GM21390 (cell line): ENCODE measurements around the gene RGS1.

Source experiments
- ATAC-seq: cut with Tn5 transposase; IDR thresholded peaks from one replicate; pipeline ENCODE4 v1.9.1; 2021; ENCODE audit not compliant: unreplicated experiment

Gene RGS1

GRCh38 chr1:192575499-192576189 lies at the start of gene RGS1:
TSS of gene RGS1 (plus strand) at chr1:192575773. CDS start at chr1:192575793, 20 bp downstream.
- peak; percentile 78 for ATAC-seq

DNA sequence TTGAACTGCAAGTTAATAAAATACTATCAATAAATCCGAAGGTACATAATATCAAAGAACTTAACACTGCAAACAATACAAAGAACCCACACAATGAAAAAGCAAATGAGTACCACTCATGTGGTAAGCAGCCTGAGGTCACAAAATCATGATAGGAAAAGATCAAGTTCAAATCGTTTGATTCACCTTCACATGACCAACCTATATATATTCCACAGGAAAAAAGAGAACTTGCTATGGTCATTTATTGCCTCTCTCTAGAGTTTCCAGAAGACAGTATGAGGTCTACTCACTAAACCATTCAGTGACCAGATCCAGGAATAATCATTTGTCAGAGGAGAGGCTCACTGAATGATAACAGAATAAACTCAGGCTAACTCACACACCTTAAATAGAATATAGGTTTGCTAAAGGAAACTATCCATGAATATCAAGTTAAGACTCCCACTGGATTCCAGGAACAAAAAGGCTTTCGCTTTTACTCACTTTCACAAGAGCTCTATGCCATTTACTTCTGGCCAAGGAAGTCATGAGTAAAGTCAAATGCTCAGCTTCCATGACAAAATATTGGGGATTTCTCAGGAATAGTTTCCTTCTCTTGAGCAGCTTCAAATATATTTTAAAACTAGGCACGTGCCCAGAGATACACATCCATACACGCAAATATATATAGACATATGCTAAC lies 48.3 kb upstream of the RGS1 start:
- ATAC-seq: no peak

DNA sequence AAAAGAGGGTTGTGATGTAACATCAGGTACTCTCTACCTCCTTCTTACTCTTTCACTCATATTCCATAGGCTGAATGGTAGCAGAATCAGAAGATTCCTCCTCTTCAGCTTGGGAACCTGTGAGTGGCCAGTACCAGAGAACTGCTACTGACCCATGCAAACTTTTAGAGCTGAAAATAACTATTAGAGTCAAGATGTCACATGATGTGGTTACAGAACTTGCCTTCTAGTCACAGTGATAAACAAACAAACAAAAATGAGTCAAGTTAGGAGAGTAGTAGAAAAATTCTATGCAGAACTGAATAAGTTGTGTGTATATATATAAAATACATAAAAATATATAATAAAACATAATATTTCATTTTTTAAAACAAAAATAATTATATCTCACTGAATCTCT lies 47.6 kb upstream of the RGS1 start:
- ATAC-seq: no peak

DNA sequence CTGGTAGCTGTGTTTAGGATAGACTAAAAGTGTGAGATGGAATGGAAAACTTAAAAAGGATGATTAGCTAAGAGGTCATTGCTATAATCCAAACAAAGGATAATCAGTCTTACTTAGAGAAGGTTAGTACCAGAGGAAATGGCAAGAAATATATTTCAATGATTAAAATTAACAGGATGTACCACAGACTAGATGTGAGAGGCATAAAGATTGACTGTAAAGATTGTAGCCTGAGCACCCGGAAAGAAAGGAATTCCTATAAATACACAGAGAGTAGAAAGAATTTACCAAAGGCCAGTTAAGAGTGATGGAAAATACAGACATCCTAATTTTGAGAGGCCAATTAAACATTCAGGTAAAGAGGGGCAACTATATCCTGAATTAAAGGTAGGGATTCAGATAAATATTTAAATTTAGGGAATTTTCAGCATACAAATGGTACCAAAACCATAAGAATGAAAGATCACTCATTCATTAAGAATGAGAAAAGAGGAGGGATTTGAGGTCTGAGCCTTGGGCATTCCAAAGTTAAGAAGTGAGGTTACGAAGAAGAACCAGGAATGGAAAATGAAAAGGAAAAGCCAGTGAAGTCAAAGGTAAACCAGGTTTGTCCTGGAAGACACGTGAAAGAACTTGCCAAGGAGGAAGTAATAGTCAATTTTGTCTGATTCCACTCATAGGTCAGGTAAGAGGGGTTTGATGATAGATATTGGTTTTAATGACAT lies 46.4 kb upstream of the RGS1 start:
- no peak for ATAC-seq

DNA sequence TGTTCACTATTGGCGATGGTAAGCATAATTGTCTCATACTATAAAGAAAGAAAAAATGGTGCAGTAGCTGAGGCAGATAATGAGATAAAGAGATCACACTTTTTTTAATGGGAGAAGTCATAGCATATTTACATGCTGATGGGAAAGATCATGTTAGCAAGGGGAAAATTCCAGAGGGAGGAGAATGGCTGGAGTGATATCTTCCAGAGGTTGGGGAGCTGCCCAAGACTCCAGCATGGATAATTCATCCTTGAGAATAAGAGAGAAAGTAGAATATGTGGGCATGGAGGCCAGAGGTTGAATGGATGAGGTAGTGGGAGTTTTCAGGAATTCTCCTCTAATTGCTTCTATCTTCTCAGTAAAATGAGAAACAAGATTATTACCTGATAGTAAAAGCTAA lies 45.8 kb upstream of the RGS1 start:
- ATAC-seq: no peak

DNA sequence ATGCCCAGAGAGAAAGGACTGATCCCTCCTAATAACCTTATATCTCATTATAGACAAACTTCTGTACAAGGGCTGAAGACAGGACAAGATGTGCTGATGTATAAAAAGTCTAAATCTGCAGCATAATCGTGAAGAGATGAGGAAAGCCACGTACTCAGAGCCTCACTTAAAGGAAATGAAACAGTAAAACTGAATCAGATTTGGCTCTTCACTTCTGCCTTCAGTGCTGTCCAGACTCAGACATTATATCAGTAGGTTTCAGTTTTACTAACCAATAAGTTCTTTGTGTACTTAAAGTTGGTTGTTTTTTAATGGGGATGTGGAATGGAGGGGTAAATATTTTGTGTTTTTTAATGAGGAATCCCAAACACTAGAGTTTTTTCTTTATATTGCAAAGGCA lies 45.3 kb upstream of the RGS1 start:
- ATAC-seq: peak; percentile 98

- peak; percentile 53 for ATAC-seq
Measured at GRCh38 chr1:192531037-192531703, 44.4 kb upstream of the RGS1 start.

GRCh38 chr1:192534666-192535065 lies 40.9 kb upstream of the RGS1 start:
- ATAC-seq: no peak

DNA sequence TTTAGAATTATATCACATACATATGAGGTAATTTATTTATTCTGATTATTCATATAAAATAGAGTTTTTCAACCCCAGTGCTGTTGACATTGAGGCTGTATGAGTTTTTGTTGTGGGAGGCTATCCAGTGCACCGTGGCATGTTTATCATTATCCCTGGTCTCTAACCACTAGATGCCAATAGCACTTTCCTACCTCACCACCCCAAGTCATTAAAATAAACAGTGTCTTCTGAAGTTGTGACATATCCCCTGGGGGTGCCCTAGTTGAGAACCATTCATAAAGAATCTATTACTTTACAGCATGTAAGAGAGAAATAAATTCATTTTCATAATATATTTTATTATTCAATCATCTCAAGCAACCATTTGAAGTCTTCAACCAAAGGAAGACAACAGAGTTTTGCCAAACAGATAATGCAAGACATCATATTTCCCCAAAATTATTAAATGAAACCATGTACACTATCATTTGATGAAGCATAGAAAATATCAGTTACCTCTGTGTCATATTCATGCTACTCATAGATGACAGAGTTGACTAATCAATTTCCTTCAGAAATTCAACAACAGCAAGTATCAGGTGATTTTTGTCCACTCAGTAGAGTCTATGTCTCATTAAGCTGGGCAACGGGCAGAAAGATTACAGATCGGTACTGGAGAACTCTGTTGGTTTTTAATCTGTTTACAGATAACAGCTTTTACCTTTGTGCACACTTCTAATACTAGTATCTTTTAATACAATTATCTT lies 39.5 kb upstream of the RGS1 start:
- no peak for ATAC-seq

DNA sequence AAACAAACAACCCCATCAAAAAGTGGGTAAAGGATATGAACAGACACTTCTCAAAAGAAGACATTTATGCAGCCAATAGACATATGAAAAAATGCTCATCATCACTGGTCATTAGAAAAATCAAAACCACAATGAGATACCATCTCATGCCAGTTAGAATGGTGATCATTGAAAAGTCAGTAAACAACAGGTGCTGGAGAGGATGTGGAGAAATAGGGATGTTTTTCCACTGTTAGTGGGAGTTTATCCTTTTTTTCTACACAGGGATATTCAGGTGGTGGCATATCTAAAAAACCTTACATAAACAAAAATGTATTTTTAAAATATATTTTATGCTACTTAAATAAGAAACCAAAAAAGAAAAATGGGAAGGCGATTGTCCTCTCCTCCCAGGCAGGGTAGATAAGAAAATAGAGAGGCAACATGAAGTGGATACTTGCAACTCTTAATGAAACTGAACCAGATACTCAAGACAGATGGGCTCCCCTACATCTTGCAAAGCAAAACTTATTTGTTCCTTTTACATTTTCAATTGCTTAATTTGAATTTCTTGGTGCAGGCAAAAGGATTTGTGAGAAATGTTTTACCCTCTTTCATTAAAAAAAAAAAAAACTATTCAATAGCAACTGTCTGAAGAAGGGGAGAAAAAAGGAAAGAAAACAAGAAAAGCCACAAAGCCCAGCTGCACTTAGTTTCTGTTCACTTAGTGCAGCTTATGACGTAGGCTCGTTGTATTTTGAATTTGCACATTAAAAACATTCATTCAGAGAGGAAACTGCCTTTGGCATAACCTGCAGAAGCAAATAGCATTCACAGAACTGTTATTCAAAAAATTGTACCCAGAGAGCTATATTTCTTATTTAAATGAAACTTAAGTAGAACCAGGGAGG lies 36.9 kb upstream of the RGS1 start:
- peak; percentile 86 for ATAC-seq

GRCh38 chr1:192539297-192540092 lies 36.1 kb upstream of the RGS1 start:
- ATAC-seq: no peak

DNA sequence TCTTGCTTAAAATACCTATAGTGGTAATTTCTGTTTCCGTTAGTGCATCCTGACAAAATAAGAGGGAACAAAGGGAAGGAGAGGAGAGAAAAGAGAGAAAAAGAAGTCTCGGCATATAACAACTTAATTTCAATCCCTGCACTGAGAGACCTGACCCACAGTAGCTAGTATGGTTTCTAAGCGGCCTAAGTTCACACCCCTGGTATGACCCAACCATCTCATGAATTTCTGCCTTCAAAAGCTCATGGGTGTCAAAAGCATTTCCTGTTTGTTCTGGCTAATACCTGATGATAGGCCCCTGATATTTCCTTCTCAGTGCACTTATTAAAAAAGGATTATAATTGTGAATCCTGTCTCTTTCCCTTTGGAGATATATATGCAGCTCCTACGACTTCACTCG lies 32.1 kb upstream of the RGS1 start:
- no peak for ATAC-seq

DNA sequence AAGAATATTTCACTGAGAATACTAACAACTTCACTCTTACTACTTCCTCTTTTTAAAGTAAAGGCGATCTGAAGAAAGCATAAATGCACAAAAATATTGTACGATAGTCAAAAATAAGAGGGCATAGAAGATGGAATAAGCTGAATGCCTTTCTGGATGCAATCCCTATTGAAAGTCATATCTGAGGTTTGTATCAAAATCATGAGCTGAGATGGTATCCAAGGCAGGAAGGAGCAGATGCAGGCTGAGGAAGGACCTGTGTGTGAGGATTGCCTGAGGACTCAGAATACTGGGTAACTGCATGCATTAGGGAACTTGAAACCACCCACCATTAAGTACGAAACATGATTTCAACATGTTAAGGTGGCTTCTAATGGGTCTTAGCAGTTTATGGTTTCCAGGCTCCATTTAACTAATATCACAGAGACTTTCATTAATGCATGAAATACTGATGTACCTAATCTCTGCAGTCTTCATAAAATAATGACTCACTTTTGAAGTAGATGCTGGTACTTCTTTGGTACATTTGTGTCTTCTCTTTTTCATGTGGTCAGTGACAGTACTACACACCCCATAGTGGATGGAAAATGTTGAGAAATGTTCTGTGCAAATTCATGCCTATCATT lies 29.6 kb upstream of the RGS1 start:
- ATAC-seq: peak; percentile 48

DNA sequence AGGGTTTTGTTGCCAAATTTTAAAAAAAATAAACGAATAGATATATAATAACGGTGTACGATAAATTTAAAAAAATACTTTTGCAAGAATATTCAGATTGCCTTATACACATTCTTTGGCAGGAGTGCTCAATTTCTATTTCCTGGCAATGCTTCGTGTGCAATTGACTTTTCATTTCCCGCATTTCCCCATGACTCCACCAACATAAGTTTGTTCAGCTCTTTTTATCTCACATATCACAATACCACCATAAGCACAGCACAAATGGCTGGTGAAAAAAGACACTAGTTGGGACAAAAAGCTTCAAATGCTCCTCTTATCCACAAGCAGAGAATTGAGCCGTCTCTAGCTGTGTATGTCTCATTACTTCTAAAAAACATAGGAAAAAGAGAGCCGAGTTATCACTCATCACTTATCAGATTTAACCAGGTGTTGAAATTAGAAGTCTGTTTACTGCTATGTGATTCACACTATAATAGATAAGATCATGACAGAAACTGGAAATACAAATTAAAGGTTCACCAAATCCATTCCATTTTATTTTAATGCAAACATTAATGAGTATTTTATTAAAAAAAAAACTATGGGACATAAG lies 28.9 kb upstream of the RGS1 start:
- no peak for ATAC-seq

GRCh38 chr1:192547501-192547900 lies 28.1 kb upstream of the RGS1 start:
- no peak for ATAC-seq

GRCh38 chr1:192549937-192550336 lies 25.6 kb upstream of the RGS1 start:
- no peak for ATAC-seq

DNA sequence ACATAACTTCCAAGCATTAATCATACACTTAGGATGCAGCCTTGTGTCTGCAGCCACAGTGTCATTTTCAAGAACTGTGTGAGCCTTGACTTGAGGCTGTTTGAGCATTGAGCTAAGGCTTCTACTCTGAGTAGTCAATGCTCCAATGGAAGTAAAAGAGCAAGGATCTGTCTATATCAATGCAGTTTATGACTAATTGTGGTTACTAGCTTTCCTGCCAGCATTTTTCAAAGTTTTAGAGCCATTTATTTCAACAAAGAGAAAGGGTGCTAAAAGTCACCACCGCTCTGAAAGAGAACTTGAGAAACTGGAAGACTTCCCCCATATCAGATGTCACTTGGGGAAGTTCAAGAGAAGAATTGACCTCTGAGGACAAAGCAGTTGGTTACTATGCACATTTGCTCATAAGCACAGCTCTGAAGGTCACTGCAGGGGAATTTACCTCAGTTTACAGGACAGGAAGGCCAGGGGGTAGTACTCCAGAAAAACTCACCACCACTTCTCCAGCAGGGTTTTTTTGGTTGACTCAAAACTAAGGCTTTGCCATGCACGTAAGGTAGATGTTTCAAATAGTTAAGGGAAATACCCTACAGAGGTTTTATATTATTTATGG lies 24.5 kb upstream of the RGS1 start:
- ATAC-seq: peak; percentile 56

GRCh38 chr1:192552760-192553191 lies 22.8 kb upstream of the RGS1 start:
- ATAC-seq: peak; percentile 23
